Renal pelvis (tissue), 4 donors: ENCODE results near the gene KCNK17. TPM values are rescaled to one million over a fixed set of nuclear protein-coding genes. Genes with fewer than 3 reads are reported as not detected.
A peak's percentile ranks its signal among the peaks of the same experiment; 100 is the strongest.

Source experiments
- DNase-seq: peaks from one replicate; pipeline ENCODE4 v3.0.0-alpha.2; 2013
- polyA plus RNA-seq, 3 donors: library from polyadenylated mRNA; unstranded; fragments of 120-200 nt; gene quantifications; one replicate each; pipeline ENCODE4 v1.2.1, GENCODE V29; 2013; ENCODE audit not compliant: insufficient read length in 3 of 3

KCNK17 gene
- polyA plus RNA-seq, 3 donors, result 0.09 to 0.13 (median 0.10) TPM

DNA sequence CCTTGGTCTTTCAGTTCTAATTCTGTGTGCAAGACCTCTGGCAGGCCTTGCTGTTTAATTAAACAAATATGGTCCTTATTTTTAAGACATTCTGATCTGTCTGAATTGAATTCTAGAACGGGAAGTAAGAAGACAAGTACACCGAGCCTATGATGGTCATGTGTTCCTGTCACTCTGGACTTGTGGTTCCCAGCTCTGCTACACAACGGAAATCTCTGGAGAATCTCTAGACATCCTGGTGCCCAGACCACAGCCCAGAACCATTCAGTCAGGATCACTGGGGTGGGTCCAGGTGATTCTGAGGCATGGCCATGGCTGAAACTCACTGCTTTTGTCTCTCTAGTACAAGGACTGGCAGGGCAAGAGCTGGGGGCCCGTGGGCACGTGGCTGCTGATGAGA is 24.2 kb upstream of the KCNK17 start:
- DNase-seq, result no peak

DNA sequence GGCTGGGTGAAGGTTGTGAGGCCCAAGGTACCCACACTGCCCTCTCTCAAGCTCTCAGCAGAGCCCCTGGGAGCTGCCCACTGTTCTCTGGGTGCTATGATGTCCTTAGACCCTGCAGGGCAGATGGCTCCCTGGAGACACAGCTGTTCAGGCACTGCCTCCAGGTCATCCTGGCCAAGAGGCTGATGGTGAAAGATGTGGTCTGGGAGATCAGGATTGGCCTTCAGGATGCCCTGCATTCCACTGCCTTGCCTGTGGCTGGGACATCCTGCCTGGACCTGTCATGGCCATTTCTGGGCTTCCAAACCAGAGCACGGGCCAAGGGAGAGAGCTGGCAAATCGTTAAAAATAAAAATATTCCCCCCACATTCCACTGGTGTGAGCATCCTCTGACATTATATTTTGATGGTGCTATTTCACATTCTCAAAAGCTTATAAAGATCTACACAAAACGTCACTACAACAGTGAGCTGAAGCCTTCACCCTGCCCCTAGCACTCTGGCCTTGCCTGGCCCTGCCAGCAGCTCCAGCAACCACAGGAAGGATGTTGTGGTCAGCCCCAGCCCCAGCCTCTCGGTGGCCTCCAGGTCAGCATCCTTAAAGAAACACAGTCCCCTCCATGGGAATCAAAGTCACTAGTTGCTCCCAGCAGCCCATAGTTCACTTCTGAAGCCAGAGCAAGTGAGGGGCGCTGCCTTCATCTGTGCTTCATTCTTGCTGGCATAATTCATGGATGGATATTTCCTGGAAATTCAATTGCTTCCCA is 21.7 kb upstream of the KCNK17 start:
- no peak for DNase-seq

DNA sequence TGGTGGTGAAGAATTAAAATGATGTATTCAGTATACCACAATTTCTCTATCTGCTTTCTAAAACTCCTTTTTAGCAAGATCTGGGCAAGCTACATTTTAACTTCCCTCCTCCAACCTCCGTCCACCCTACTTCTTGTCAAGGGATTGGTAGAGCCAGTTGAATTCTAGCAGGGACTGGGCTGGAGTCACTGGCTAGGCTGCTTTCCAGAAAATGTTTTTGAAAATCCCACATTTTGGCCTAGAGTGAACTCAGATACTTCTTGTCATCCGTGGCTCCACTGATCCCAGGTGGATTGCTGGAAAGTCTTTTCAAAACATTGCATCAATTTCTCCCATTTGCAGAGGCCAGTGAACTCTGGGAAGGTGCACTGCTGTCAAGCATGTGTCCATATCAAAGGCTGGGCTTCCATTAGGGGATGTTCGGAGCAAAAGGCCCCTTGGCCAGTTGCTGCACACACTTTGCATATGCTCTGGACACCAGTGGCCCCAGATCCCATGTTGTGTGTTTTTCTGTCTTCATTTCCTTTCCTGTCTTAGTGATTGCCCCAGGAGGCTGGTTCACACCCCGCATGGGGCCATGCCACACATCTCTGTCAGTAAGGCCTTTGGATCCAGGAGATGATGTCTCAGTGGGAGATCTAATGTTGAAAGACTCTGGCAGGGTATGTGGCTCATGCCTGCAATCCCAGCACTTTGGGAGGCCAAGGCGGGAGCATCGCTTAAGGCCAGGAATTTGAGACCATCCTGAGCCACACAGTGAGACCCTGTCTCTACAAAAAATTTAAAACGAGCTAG is 19.6 kb upstream of the KCNK17 start:
- DNase-seq, result no peak

- DNase-seq, result no peak
These were observed 16.3 kb upstream of the KCNK17 start for GRCh38 chr6:39330476-39330875.

DNA sequence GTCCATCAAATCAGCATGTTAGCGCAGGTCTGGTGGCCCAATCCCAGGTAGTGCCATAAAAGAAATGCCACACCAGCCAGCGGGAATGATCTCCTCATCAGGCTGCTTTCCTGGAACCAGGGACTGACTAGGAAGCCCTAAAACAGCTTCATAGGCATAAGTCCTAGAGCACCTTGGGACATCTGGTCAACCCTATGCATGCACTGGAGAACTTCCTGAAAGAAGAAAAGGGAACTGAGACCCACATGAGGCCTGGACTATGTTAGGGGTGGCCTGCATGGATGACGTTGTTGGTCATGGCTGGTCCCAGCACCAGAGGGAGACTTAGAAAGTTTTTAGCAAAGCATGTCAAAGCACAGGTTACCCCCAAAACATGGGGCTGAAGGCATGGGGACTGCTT is 15.8 kb upstream of the KCNK17 start:
- DNase-seq, result no peak

- no peak for DNase-seq
These were observed 13.8 kb upstream of the KCNK17 start for GRCh38 chr6:39328066-39328465.

GRCh38 chr6:39327507-39327906 is 13.3 kb upstream of the KCNK17 start:
- DNase-seq, result no peak

DNA sequence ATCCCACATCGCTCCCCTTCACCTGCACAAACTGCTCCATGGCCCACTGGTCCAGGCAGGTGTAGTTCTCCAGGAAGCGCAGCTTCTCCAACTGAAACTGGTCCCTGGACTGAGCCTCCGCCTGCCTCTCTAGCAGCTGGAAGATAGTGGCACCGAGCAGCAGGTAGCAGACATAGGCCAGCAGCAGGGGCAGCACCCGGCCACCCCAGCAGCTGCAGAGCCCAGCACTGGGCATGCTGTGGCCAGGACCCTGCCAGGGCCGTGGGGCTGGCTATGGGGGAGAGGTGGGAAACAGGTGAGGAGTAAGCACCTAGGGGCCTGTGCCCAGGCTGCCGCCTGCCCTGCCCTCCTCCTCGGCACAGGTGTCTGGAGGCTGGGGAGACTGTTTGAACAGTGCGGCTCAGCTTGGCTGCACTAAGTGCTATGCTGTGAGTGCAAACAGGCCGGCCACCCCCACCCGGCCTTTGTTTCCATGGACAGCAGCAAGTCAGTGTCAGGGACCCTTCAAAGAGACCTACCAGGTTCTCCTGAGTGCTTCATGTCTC is 8.2 kb upstream of the KCNK17 start, which contains the start of gene KCNK16:
Gene KCNK16 (minus strand): TSS at position 397 of the 545 bp plus-strand sequence. CDS start 162 bp downstream, at position 235.
- no peak for DNase-seq

DNA sequence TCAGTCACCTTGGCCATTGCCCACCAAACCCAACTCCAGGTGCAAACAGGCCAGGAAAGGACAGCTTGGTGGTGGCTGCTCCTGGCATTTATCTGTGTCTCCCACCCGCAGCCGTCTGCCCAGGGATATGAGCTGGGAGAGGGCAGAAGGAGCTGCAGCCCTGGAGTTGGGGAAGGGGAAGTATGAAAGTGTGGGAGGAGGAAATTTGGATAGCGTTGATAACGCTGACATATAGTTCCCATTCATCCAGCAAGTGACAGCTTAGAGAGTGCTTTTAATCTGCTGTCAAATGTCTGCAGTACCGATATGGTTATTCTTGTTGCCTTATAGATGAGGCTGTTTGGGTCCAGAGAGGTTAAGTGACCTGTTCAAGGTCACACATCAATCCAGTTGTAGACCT is 7.5 kb upstream of the KCNK17 start:
- no peak for DNase-seq

DNA sequence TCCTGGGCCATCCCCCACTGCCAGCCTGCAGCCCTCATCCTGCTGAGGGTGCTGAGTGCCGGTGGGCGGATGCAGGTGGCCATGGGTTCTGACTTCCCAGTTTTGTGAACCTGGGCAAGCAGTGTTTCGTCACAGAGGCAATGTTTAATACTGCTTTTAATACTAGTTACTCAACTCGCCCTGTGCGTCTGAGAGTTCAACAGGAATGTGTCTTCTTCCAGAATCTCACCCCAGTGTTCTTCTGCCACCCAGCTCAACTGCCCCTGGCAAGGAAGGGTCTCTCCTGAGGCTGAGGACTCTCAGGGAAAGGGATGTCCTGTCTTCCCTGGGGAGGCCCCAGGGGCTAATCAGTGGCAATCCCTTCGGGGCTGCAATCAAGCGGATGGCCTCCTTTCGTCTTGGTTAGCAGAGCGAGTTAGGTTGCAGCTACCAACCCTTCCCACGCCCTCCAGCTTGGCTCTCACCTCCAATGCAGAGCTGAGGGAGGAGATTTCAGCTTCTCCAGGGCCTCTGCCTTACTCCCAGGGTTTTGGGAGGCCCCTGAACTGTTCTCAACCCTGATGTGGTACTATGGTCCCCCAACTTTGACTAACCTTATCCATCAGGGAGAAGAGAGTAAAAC is 6.3 kb upstream of the KCNK17 start:
- DNase-seq, result no peak

GRCh38 chr6:39319621-39320362 is 5.6 kb upstream of the KCNK17 start:
- DNase-seq, result no peak

- DNase-seq, result no peak
These were observed 3.0 kb upstream of the KCNK17 start for GRCh38 chr6:39317256-39317655.

DNA sequence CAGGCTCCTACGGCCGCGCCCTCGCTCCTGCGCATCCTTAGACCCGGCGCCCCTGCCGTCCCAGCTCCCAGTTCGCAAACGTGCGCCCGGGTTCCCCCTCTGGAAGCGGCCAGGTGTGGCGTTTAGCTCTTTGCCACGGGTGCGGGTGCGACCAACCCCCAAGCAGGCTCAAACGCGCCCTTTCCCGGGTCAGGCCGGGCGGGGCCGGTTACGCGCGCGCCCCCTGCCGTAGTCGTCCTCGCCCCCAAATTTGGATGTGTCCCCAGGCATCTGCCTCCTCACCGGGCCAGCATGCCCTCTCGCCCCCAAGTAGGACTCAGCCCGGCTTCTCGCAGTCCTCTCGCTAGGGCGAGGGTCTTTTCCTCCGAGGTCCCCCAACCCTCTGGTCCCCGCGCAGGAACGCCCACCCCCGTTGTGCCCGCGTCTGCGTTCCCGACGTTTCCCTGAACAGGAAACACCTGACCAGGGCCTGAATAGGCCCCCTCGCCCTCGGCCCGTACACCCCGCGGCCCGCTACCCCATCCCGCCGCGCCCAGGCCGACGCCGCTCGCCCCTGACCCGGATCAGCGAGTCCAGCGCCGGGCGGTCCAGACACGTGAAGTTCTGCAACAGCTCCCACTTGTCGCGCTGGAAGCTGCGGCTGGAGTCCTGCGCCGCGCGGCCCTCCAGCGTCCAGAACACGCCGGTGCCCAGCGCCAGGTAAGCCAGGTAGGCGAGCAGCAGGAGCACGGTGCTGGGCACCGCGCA is 520 bp downstream of the KCNK17 start:
- no peak for DNase-seq

DNA sequence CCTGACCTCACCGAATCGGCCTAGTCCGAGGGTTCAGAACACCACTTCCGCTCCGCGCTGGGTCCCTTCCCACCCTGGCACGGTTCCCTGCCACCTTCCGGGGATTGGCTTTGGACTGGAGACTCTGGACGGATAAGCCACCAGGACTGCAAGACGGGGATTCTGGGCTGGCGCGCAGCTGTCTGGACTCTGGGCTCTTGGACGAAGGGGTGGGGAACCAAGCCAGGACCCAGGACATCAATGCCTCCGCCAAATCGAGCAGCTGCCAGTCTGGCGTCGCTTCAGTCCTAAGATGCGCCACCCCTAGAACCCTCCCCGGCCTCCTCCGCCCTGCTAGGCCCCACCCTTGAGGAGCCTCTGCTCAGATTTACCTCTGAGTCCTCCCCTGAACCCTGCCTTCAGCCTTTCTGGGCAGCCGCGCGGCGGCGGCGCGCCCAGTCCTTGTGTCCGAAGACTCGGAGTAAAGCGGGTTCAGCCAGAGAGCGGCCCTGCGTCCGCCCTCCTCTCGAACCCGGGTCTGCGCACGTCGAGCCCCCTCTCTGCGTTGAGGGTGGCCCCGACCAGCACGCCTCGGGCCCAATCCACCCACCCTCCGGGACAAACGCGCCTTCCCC is 1.2 kb downstream of the KCNK17 start:
- DNase-seq, result no peak

- DNase-seq, result no peak
These were observed 3.7 kb downstream of the KCNK17 start for GRCh38 chr6:39310542-39310941.

GRCh38 chr6:39309942-39310531 is 4.2 kb downstream of the KCNK17 start:
- peak; percentile 50 for DNase-seq

DNA sequence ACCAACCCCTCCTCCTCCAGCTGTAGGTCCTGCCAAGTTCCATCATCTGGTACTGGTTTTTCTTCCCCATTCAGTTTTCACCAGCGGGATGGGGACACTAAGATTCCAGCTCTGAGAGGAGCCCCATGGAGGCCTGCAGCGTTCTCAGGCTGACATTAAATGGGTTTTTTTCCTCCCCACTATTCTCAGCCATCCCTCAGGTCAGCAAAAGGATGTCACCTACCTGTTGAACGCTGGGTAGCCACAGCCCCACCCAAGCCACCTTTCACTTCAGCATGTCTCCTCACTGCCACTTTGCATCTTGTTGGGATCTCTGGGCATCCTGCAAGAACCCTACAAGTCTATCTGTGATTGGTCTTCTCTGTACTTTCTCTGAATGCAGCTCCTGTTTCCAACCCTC is 6.8 kb downstream of the KCNK17 start:
- no peak for DNase-seq

DNA sequence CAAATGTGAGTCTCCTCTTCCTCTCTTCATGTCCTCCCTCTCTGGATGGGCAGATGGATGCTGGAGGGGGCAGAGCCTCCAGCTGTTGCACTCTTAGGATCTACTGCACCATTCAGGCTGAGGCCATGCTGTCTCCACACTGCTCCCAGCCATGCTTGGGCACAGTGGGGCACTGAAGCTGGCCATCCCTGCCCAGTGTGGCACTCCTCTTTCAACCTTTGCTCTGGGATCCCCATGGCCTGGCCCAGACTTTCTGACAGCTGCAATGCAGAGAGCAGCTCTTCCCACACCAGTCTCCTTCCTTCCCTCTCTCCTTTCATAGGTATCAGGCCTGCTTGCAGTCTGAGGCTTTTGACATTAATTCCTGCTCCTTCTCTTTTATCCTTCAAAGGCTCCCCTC is 9.3 kb downstream of the KCNK17 start:
- DNase-seq, result no peak

GRCh38 chr6:39303425-39304153 is 10.6 kb downstream of the KCNK17 start:
- no peak for DNase-seq
